ENCODE data around the gene TCF4.

GRCh38 chr18:55427951-55428350 lies 160.0 kb downstream of the TCF4 start:
- TF ChIP-seq POLR2A (IDR thresholded peaks at IDR 0.05), result no peak
- TF ChIP-seq POLR2AphosphoS5 (IDR thresholded peaks at IDR 0.05), result no peak

Data from spleen (tissue), 3 donors.